ENCODE results near the gene NSMF.

The NSMF gene, protein sequence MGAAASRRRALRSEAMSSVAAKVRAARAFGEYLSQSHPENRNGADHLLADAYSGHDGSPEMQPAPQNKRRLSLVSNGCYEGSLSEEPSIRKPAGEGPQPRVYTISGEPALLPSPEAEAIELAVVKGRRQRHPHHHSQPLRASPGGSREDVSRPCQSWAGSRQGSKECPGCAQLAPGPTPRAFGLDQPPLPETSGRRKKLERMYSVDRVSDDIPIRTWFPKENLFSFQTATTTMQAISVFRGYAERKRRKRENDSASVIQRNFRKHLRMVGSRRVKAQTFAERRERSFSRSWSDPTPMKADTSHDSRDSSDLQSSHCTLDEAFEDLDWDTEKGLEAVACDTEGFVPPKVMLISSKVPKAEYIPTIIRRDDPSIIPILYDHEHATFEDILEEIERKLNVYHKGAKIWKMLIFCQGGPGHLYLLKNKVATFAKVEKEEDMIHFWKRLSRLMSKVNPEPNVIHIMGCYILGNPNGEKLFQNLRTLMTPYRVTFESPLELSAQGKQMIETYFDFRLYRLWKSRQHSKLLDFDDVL

DNA sequence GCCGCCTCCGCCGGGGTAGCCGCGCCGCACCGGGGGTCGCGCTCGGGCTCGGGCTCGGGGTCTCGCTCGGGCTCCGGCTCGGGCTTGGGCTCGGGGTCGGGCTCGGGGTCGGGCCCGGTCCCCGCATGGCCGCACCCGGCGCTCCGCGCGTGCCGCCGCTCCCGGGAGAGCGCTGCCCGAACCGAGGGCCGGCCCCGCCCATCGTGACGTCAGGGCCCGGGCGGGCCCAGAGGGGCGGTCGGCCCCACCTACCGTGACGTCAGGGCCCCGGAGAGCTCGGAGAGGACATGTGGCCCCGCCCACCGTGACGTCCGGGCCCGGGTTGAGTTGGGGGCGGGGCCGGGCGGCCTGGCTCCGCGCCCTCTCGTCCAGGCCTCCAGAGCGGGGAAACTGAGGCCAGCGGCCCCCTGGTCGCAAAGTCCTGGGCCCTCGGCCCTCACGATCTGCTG, at the start of gene NSMF:
Gene NSMF (minus strand): TSS at position 183 of the 449 bp plus-strand sequence. CDS start 232 bp downstream, outside the sequence.
- peak; percentile 99 for DNase-seq (ENCODE audit: low spot score)

DNA sequence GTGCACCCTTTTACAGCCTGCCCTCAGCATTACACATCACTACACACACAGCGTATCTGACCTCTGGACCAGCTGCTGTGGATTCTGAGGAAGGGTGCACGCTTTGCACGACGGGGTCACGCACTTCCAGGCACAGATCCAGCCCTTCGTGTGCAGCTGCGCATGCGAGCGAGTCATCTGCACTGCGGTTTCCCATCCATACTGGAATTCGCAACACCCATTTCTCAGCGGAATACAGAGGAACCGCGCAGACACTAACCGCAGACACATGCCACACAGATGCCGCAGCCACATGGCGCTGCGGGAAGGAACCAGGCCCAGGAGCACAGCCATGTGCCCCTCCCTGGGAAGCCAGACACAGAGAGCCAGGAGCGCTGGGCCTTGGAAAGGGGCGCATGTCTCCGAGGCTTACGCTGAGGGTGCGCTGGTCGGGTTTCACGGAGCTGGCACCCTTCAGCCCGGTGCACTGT, 47.6 kb upstream of the NSMF start:
- no peak for DNase-seq (ENCODE audit: low spot score)

DNA sequence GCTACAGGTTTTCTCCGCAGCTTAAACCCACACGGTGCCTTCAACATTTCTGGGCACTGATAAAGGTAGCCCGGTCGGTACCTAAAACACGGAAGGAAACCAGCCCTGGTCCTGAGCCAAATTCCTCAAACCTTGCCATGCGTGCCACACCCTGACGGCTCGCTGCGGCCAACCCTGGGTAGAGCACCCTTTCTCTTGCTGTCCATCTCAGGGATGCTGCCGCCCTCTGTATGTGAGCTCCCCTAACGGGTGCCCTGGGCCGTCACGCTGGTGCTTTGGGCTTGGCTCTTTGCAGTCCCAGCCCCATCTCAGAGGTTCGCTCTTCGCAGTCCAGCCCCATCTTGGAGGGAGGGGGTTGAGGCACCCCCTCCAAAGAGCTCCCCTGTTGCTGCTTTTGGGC, 47.1 kb upstream of the NSMF start:
- no peak for DNase-seq (ENCODE audit: low spot score)

DNA sequence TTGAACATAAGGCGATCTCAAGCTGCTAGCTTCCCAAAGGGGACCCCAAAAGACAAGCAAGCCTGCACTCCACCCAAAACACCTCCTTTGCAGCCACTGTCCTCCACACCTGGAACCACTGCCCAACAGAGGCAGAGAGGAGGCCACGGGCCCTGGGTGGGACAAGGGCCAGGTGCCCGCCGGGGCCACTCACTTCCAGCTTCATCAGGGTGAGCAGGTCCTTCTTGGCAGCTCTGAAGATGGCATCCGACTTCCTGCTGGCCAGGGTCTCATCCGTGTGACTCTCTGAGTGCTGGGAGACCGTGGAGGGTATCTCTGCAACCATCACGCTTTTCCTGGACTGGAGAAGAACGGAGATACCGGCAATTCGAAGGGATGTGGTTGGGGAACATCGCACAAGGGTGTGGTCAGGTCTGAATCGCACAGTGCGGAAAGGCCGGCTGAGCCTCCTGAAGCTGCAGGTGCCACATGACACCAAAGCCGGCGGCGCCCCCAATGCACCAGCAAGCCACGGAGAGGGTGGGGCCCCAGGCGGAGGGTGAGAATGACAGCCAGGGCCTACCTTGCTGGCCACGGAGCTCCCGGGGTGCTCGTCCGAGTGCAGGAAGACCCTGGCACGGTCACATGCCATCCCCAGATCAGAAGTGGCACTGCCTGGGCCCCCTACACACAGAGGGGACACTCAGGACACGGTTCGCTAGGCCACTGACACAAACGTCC, 46.4 kb upstream of the NSMF start:
- no peak for DNase-seq (ENCODE audit: low spot score)

DNA sequence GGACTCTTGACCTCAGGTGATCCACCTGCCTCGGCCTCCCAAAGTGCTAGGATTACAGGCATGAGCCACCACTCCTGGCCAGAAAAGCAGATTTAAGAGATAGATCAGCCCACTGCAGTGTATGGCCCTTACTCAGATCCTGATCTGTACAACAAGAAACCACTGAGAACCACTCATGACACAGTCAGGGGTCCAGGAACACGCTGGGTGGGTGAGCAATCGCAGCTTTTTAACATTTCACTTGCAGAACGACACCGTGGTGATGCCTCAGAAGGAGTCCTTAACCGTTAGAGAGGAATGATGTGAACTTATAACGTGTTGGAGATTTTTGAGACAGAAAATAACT, 45.3 kb upstream of the NSMF start:
- no peak for DNase-seq (ENCODE audit: low spot score)

DNA sequence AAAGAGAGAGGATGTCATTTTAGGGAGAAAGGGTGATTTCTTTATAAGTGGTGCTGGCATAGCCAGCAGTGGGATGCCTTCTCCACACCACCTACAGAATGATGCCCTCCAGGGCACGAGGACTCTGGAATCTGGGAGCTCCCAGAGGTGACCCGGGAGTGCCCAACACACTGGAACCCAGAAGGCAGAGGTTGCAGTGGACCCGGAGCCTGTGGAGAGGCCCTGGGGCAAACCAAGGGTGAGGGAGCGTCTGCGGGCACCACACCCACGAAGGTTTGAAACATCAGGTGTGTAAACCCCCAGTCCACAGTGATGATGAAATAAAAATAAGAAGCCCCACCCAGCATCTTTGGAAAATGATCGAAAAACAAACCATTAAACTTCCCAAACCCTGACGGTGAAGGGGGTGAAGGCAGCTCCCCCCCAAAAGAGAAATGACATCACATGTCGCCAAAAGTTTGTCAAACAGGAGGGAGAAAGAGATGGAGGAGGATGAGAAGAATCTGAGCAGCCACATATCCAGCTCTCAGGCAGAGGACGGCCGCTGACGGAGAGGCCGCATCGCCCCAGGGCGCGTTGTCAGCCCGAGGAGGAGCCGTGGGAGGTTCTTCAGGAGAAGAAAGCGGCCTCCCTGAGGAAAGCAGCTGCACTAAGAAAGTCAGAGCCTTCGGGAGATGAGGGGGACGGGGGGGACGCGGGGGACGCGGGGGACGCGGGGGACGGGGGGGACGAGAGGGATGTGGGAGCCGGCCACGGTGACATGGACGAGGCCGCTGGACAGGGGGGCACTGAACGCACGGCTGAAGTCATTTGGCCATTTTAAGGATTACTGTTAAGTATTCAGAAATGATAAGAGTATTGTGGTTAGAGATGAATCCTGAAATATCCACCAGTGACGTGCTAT, 43.1 kb upstream of the NSMF start:
- peak; percentile 84 for DNase-seq (ENCODE audit: low spot score)

DNA sequence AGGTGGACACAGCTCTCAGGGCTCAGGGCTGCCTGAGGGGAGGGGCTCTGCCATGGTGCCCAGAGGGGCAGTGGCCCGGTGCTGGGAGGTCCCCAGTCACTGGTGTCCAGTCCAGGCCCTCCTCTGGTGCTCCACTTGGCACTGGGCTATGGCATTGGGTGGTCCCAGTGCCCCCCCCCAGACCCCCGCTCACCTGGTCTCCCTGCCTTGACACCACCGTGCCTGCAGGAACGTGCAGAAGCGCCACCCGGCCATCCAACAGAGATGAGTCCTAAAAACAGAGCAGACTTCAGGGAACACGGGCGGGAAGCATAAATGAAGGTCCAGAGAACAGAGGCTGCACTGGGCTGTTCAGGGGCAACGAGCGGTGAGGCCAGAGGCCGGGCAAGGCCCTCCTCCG, 42.3 kb upstream of the NSMF start:
- DNase-seq (ENCODE audit: low spot score) = no peak

DNA sequence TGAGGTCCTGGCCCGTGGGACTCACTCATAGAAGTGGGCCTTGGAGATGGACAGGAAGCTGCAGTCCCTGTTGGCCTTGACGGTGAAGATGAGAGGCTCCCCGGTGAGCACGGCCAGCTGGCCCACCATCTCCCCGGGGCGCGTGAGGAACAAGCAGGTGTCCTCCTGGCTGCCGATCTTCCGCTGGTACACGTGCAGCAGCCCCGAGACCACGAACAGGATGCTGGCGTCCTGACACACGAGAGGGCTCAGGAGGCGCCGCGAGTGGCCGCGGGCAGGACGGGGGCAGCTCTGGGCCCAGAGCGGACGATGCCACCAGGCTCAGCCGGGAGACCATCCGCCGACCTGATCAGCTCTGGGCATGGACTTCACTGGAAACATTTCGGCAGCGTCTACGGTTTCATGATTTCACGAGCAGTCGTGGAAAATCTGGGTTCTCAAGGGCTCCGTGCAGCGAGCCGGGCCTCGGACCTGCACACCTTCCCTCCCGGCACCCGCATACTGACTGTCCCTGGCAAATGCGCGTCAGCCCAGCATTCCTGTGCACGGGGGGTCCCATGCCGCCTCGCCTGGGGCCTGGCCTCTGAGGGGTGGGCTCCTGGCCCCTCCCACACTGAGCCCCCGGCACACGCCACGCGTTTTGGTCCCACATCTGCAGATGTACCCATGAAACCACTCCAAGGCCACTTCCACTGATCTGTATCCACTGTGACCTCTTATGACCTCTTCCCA, 41.7 kb upstream of the NSMF start:
- no peak for DNase-seq (ENCODE audit: low spot score)

DNA sequence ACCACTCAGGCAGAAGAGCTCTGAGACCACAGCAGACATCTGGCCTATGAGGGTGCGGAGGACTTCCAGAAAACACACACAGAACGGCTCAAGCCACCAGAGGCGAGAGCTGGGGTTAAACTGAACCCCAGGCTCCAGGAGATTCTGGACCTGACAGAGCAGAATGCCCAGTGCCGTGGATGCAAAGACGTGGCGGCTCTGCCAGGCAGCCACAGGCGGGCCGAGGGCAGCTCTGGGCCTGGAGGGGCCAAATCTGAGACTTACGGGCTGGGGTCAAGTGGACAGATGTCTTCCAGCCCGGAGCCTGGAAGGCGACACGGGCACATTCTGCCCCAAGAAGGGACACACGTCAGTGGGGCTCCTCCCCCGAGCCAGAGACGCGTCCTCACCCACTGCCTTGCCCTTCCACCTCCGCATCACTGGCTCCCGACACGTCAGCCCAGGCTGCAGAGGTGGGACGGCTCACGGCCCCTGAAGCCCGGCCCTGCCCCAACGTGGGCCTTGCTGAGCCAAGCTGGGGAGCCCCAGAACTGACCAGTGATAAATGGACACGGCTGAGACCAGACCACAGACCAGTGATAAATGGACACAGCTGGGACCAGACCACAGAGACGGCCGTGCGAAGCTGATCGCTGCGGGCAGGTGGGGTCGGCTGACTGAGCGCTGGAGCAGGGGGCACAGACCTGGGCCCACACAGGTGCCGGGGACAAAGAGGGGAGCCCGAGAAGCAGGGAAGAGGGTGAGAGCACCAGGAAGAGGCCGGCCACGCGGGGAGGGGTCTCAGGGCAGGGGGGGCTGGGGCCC, 40.9 kb upstream of the NSMF start:
- DNase-seq (ENCODE audit: low spot score) = no peak

DNA sequence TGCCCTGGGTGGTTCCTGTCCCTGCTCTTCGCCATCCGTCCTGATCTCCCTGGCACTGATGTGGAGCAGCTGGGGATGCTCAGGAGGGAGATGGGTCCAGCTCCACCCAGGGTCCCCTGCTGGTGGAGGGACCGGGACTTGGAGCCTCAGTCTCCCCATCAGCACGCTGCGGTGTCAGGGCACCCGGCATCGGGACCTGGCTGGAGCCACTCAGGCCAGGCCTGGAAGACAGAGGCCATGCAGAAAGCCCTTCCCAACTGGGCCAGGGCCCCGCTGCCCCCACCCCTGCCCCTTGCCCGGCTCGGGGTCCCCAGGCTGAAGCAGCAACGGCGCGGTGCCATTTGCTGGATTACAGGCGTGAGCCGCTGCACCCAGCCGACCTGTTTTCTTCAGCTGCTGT, 40.3 kb upstream of the NSMF start:
- DNase-seq (ENCODE audit: low spot score) = no peak

DNA sequence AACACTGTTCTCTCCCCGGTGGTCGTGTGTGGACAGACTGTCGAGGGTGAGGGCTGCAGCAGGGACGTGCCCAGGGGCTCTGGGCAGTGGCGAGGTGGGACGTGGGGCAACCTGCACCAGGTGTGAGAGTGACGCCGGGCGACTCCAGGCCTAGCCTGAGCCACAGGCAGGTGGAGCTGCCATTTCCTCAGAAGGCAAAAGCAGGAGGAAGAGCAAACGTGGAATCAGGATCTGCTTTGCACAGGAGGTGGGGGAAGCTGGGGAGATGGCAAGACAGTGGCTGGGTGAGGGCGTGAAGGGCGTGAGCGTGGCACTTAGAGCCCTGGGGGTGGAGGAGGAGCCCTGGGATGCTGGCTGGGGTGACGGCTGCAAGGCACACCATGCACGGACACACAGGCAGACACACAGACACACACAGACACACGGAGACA, 39.6 kb upstream of the NSMF start:
- DNase-seq (ENCODE audit: low spot score) = no peak

DNA sequence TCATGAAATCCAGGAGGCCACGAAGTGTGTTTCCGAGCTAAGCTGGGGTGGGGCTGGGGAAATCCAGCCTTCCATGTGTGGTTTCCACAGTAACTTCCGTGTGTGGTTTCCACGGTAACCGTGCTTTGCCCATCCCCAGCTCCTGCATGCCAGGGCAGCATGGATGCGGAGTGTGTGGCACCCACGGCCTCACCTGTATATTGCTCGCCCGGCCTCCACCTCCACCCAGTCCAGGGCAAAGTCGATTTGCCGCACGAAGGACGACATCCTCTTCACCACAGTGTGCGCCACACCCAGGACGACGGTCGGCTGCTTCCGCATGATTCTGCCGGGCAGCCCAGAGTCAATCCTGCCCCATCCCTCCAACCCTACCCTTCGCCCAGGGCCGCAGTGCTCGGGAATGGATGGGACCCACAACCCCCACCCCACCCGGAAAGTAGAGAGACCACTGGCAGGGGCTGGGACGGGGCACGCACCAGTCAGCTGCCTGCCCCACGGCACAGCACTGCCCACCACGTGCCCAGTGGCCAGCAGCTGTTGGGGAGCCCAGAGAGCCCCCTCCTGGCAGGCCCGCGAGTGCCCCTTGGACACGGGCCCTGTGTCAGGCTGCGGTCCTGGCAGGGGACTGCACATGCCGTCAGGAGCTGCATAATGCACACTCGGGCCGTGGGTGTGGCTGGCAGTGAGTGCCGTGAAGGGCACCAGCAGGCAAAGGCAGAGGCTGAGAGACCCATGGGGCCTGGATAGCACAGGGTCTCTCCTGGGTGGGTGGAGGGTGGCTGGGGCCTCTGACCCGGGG, 39.0 kb upstream of the NSMF start:
- no peak for DNase-seq (ENCODE audit: low spot score)

DNA sequence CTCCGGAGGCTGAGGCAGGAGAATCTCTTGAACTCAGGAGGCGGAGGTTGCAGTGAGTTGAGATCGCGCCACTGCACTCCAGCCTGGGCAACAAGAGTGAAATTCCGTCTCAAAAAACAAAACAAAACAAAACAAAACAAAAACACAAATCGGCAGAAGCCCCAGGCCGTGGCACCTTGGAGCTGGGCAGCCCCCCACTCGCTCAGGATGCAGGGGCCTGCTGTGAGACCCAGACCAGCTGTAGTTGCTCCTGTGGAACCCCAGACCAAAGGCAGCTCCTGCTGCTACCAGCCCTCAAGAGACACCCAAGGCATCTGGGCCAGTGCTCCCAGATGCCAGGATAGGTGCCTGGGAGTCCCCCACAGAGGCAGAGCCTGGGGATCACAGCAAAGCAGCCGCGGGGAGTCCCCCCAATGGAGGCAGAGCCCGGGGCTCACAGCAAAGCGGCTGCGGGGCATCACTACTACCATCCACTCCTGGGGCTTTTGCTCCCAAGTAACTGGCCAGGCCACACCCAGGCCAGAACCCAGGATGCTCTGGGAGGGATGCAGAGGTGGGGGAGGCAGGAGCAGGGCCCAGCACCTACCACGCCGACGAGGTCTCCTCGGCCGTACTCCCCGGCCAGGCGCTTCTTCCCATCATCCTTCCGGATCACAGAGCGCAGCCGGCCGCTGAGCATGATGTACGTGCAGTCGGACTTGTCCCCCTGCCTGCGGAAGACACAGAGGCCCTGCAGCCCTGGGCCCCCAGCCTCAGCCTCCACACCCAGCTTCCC, 37.7 kb upstream of the NSMF start:
- no peak for DNase-seq (ENCODE audit: low spot score)

DNA sequence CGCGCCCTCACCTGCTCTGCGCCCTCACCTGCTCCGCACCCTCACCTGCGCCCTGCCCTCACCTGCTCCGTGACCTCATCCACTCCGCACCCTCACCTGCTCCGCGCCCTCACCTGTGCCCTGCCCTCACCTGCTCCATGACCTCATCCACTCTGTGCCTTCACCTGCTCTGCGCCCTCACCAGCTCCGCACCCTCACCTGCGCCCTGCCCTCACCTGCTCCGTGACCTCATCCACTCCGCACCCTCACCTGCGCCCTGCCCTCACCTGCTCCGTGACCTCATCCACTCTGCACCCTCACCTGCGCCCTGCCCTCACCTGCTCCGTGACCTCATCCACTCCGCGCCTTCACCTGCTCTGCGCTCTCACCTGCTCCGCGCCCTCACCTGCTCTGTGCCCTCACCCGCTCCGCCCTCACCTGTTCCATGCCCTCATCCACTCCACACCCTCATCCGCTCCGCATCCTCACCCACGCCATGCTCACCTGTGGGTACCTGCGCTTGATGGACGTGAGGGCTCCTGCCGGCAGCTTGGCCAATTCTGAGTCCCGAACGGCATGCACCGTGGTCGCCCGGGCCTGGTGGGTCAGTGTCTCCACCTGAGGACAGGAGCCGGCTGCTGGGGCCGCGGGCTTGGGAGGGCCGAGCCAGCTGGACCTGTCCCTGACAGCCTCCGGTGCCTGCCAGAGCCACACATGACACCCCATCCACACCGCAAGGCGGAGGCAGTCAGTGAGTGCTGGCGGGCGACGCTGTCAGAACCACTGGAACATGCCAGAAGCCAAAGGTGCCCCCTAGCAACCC, 35.6 kb upstream of the NSMF start:
- DNase-seq (ENCODE audit: low spot score) = no peak

DNA sequence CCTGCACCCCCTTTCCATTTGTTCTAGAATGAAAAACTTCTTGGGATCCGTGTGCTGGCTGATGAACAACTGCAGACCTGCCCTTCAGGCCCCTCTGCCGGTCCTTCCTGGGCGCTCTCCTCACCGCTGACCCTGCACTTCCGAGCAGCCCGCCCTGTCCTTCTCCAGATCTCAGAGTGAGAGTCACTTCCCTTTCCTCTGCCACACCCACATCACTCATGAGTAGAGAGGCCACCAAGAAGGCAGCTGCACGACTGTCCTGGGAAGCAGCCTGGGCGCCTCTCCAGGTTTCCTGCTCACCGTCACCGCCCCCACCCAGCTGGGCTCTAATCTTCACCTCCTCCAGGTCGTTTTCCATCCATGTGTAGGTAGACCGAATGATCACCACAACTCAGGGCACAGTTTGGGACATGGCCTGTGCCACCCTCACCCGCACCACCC, 35.0 kb upstream of the NSMF start:
- DNase-seq (ENCODE audit: low spot score) = no peak

DNA sequence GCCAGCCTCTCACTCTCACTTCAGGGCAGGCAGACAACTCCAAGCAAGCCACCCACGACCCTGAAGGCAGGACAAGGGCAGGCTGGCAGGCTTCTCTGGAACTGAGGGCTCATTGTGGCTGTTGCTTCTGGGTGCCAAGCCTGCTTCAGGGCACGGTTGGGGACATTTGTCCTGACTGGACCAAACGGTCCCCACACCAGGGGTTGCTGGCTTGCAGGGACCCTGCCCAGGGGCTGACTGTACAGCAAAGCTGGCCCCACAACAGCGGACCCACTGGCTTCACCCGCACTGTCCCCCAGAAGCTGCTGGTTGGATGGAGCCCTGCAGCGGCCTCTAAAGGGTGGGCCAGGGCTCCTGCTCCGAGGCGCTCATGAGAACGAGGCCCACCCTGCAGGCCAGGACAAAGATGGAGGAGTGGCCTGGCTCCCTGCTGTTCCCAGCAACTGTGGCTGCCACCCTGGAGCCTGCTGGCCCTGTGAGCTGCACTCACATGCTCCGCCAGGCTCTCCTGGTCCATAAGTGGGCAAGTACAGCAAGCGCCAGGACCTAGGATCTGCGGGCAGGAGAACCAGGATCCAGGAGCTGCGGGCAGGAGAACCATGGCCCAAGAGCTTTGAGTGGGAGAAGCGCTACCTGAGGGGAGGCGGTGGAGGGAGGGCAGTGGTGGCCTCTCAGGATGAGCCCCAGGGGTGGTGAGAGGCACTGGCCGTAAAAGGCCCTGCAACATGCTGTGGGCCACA, 34.4 kb upstream of the NSMF start:
- DNase-seq (ENCODE audit: low spot score) = no peak
